HCT116 (cell line): Measurements from ENCODE around the gene C15orf61.

ENCODE experiments used
- CTCF ChIP-seq, 3 experiments: fragments of 200-600 bp in 1 of 3; sonication (generic) in 1 of 3; IDR thresholded peaks in 2 of 3; conservative IDR thresholded peaks in 1 of 3; 2 replicates each; pipeline ENCODE4 v1.5.1; 2012 to 2017; ENCODE audit warnings: low read depth in 2 of 3, low read length in 2 of 3, antibody characterized with exemption in 1 of 3, borderline replicate concordance in 1 of 3, control low read depth in 1 of 3, mild to moderate bottlenecking in 1 of 3, mixed read lengths in 1 of 3, mixed run types in 1 of 3, moderate library complexity in 1 of 3; ENCODE audit not compliant: insufficient read depth in 1 of 3
- EZH2 ChIP-seq: fragments of 200-600 bp; sonication (generic); IDR thresholded peaks from 2 replicates; pipeline ENCODE4 v1.6.1; 2017; ENCODE audit warnings: antibody characterized with exemption, mixed run types
- POLR2A ChIP-seq: IDR thresholded peaks from 2 replicates; pipeline ENCODE4 v1.7.0; 2011; ENCODE audit warnings: borderline replicate concordance; ENCODE audit not compliant: insufficient read depth, insufficient read length; ENCODE audit errors: extremely low read depth
- REST ChIP-seq: IDR thresholded peaks from 2 replicates; pipeline ENCODE4 v1.6.1; 2012; ENCODE audit warnings: low read depth
- ZBTB33 ChIP-seq: IDR thresholded peaks from 2 replicates; pipeline ENCODE4 v1.6.1; 2011; ENCODE audit warnings: mild to moderate bottlenecking, low read length, moderate library complexity; ENCODE audit not compliant: insufficient replicate concordance; ENCODE audit errors: extremely low read depth

GRCh38 chr15:67512140-67512539 is 8.8 kb upstream of the C15orf61 start:
- TF ChIP-seq CTCF (IDR thresholded peaks at IDR 0.05 in 2 of 3, conservative IDR thresholded peaks at IDR 0.05 in 1 of 3; ENCODE audit: borderline replicate concordance in 1 of 3, insufficient read depth in 1 of 3, low read depth in 2 of 3, low read length in 2 of 3) (no peak), EZH2 (no peak), REST (no peak), ZBTB33 (no peak), POLR2A (no peak)
